HEK293 (cell line): Measurements from ENCODE around the gene ZNF737.
"Not testable (repeated sequence)": the region's sequence is repeated elsewhere in the genome, so short reads cannot be mapped to it uniquely, and the experiment has no call there.

Experiments
- CTCF ChIA-PET: fragments of 350-600 bp; formaldehyde crosslinking; extraction: SDS; loops from one replicate; lab custom pipeline; 2021; ENCODE audit warnings: antibody characterized with exemption; lab: Yijun Ruan, JAX
- POLR2A ChIA-PET: fragments of 300-600 bp; formaldehyde crosslinking; extraction: SDS; loops from one replicate; lab custom pipeline; 2020; ENCODE audit warnings: antibody characterized with exemption, inconsistent platforms; lab: Yijun Ruan, JAX
- H3K27ac ChIP-seq: fragments of 200-500 bp; sonication (Bioruptor generic); 2 replicates; pipeline ENCODE4 v1.5.1; 2014; ENCODE audit warnings: low read depth, low read length, control low read depth, inconsistent platforms; ENCODE audit errors: extremely low read depth
- H3K36me3 ChIP-seq, 2 experiments: fragments of 200-500 bp in 1 of 2; sonication (Bioruptor generic) in 1 of 2; 1 replicate in 1 of 2; 2 replicates in 1 of 2; pipeline ENCODE4 v1.5.1; 2014 to 2017; ENCODE audit warnings: inconsistent platforms in 2 of 2, low read length in 2 of 2; ENCODE audit not compliant: control insufficient read depth in 2 of 2, insufficient read depth in 1 of 2
- H3K4me1 ChIP-seq: fragments of 200-500 bp; sonication (Bioruptor generic); 2 replicates; pipeline ENCODE4 v1.5.1; 2014; ENCODE audit warnings: mild to moderate bottlenecking, low read length, inconsistent platforms; ENCODE audit not compliant: control insufficient read depth, insufficient read depth
- H3K4me3 ChIP-seq: 2 replicates; pipeline ENCODE4 v1.5.1; 2011; ENCODE audit warnings: low read depth, mild to moderate bottlenecking, control low read depth, low read length, moderate library complexity
- H3K9me3 ChIP-seq: fragments of 200-500 bp; sonication (Bioruptor generic); 2 replicates; pipeline ENCODE4 v1.5.1; 2014; ENCODE audit warnings: low read depth, low read length, inconsistent platforms; ENCODE audit not compliant: control insufficient read depth, insufficient read depth
- SETDB1 ChIP-seq: IDR thresholded peaks from one replicate; pipeline ENCODE4 v1.6.1; 2017; ENCODE audit warnings: mild to moderate bottlenecking, low read length, moderate library complexity, mixed read lengths; ENCODE audit not compliant: insufficient read length
- TRIM28 ChIP-seq: IDR thresholded peaks from 2 replicates; pipeline ENCODE4 v1.6.1; 2011; ENCODE audit warnings: low read length, control low read depth, borderline replicate concordance
- ZBTB17 ChIP-seq: fragments of 450-650 bp; formaldehyde crosslinking; IDR thresholded peaks from 2 replicates; pipeline ENCODE4 v1.5.1; 2016; ENCODE audit warnings: missing biosample characterization, missing genetic modification characterization
- ZBTB21 ChIP-seq: fragments of 450-650 bp; formaldehyde crosslinking; IDR thresholded peaks from 2 replicates; pipeline ENCODE4 v1.5.1; 2017; ENCODE audit warnings: missing biosample characterization, missing genetic modification characterization
- ZNF223 ChIP-seq: fragments of 450-650 bp; formaldehyde crosslinking; IDR thresholded peaks from 2 replicates; pipeline ENCODE4 v1.5.1; 2016; ENCODE audit warnings: missing biosample characterization, missing genetic modification characterization
- ZNF274 ChIP-seq, 2 experiments: fragments of 200-500 bp in 1 of 2; fragments of 450-650 bp in 1 of 2; sonication (Bioruptor generic) in 1 of 2; formaldehyde crosslinking in 1 of 2; IDR thresholded peaks; 2 replicates each; pipeline versions ENCODE4 v1.5.1 to v1.6.1; 2014 to 2016; ENCODE audit warnings: borderline replicate concordance in 1 of 2, inconsistent platforms in 1 of 2, low read length in 1 of 2, missing biosample characterization in 1 of 2, missing genetic modification characterization in 1 of 2
- ZNF324 ChIP-seq: fragments of 450-650 bp; formaldehyde crosslinking; IDR thresholded peaks from 2 replicates; pipeline ENCODE4 v1.5.1; 2016; ENCODE audit warnings: missing biosample characterization, missing genetic modification characterization
- ZNF658 ChIP-seq: fragments of 450-650 bp; formaldehyde crosslinking; IDR thresholded peaks from 2 replicates; pipeline ENCODE4; 2016; ENCODE audit warnings: missing biosample characterization, missing genetic modification characterization
- ZNF707 ChIP-seq: fragments of 450-650 bp; formaldehyde crosslinking; IDR thresholded peaks from 2 replicates; pipeline ENCODE4 v1.5.1; 2016; ENCODE audit warnings: missing biosample characterization, missing genetic modification characterization
- ZNF792 ChIP-seq: fragments of 450-650 bp; formaldehyde crosslinking; IDR thresholded peaks from 2 replicates; pipeline ENCODE4 v1.5.1; 2016; ENCODE audit warnings: missing biosample characterization, missing genetic modification characterization
- TF ChIP-seq, protein P1 (sequence below): fragments of 450-650 bp; IDR thresholded peaks from 2 replicates; pipeline ENCODE4 v1.5.1; 2018; ENCODE audit warnings: missing biosample characterization, missing genetic modification characterization
- TF ChIP-seq, protein P2 (sequence below): fragments of 450-650 bp; formaldehyde crosslinking; IDR thresholded peaks from 2 replicates; pipeline ENCODE4 v1.5.1; 2016; ENCODE audit warnings: missing biosample characterization, missing genetic modification characterization

Gene ZNF737

DNA sequence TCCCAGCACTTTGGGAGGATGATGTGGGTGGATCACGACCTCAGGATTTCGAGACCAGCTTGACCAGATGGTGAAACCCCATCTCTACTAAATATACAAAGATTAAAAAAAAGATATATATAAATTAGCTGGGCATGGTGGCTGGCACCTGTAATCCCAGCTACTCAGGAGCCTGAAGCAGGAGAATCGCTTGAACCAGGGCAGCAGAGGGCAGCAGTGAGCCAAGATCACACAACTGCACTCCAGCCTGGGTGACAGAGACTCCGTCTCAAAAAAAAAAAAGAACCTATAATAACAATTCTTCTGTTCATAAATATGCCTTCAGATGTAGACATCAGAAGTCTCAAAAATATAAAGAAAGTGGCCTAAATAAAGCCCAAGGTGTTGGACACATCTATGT, 7.6 kb downstream of the ZNF737 start (continued):
- TF ChIP-seq, protein P1, sequence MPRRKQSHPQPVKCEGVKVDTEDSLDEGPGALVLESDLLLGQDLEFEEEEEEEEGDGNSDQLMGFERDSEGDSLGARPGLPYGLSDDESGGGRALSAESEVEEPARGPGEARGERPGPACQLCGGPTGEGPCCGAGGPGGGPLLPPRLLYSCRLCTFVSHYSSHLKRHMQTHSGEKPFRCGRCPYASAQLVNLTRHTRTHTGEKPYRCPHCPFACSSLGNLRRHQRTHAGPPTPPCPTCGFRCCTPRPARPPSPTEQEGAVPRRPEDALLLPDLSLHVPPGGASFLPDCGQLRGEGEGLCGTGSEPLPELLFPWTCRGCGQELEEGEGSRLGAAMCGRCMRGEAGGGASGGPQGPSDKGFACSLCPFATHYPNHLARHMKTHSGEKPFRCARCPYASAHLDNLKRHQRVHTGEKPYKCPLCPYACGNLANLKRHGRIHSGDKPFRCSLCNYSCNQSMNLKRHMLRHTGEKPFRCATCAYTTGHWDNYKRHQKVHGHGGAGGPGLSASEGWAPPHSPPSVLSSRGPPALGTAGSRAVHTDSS (tag by site-specific recombination), result no peak
- TF ChIP-seq ZNF658 (tag by site-specific recombination), result no peak

DNA sequence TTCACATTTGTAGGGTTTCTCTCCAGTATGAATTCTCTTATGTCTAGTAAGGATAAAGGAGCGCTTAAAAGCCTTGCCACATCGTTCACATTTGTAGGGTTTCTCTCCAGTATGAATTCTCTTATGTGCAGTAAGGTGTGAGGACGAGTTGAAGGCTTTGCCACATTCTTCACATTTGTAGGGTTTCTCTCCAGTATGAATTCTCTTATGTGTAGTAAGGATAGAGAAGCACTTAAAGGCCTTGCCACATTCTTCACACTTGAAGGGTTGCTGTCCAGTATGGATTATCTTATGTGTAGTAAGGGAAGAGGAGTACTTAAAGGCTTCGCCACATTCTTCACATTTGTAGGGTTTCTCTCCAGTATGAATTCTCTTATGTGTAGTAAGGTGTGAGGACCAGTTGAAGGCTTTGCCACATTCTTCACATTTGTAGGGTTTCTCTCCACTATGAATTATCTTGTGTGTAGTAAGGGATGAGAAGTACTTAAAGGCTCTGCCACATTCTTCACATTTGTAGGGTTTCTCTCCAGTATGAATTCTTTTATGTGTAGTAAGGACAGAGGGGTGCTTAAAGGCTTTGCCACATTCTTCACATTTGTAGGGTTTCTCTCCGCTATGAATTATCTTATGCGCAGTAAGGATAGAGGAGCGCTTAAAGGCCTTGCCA, 20.8 kb downstream of the ZNF737 start:
- POLR2A ChIA-PET; H3K27ac ChIP-seq; H3K4me3 ChIP-seq; H3K4me1 ChIP-seq; H3K36me3 ChIP-seq; CTCF ChIA-PET; H3K9me3 ChIP-seq; TF ChIP-seq ZNF274 (tag by site-specific recombination; IDR thresholded peaks at IDR 0.05; ENCODE audit: borderline replicate concordance): not testable (repeated sequence)
- TF ChIP-seq ZNF274 (IDR thresholded peaks at IDR 0.05; ENCODE audit: low read length) (peak; percentile 30; the same call in 1 of the 2 replicates), TRIM28 (peak; percentile 92), SETDB1 (peak; percentile 94)

DNA sequence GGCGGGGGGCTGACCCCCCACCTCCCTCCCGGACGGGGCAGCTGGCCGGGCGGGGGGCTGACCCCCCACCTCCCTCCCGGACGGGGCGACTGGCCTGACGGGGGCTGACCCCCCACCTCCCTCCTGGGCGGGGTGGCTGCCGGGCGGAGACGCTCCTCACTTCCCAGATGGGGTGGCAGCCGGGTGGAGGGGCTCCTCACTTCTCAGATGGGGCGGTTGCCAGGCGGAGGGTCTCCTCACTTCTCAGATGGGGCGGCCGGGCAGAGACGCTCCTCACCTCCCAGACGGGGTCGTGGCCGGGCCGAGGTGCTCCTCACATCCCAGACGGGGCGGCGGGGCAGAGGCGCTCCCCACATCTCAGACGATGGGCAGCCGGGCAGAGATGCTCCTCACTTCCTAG, 35.3 kb downstream of the ZNF737 start:
- H3K27ac ChIP-seq, H3K4me1 ChIP-seq, POLR2A ChIA-PET, H3K4me3 ChIP-seq, H3K9me3 ChIP-seq, H3K36me3 ChIP-seq, CTCF ChIA-PET: not testable (repeated sequence)

DNA sequence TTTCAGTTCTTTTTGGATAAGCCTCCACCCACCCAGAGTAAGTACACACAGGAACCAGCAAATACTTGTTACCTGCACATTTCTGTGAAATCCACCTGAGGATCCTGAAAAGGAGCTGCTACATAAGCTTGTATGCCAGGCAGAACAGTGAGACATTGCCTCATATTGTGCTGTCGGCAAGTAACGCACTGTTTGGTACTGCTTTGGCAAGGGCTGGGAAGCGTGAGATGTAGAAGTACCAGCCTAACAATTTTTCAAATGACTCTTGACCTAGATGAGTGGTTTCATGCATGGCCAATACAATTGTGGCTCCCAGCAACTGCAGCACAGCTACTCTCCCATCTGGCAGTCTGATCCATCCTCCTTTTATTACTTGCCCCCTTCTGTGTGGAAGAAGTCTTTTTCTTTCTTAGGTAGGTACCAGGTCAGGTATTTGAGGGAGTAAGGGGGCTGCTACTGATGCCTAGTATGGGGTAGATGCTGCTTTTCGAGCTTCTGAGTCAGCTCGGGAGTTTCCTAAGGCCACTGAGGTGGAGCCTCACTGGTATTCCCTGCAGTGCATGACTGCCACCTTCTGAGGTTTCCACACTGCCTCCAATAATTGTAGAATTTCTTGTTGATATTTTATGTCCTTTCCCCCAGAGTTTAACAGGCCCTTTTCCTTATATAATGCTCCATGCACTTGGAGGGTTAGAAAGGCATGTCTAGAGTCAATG, 52.2 kb downstream of the ZNF737 start:
- no peak overlapping the region for H3K4me3 ChIP-seq
- no peaks in the 10 kb centered on the region for H3K9me3 ChIP-seq
- no peaks in the 10 kb centered on the region for H3K4me1 ChIP-seq
- ChIA-PET CTCF (interaction anchor here (0.6 kb wide), 1 partner anchor 854 kb away, joined by 3 read pairs; no protein-coding TSS in a partner anchor), POLR2A (no interaction called here)
- TF ChIP-seq ZNF707 (tag by site-specific recombination) (no peak), ZBTB21 (tag by site-specific recombination) (no peak), ZNF324 (tag by site-specific recombination) (no peak), ZNF792 (no peak), ZBTB17 (tag by site-specific recombination) (no peak), ZNF223 (no peak)
- TF ChIP-seq, protein P2, sequence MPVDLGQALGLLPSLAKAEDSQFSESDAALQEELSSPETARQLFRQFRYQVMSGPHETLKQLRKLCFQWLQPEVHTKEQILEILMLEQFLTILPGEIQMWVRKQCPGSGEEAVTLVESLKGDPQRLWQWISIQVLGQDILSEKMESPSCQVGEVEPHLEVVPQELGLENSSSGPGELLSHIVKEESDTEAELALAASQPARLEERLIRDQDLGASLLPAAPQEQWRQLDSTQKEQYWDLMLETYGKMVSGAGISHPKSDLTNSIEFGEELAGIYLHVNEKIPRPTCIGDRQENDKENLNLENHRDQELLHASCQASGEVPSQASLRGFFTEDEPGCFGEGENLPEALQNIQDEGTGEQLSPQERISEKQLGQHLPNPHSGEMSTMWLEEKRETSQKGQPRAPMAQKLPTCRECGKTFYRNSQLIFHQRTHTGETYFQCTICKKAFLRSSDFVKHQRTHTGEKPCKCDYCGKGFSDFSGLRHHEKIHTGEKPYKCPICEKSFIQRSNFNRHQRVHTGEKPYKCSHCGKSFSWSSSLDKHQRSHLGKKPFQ, result no peak
- TF ChIP-seq, protein P1 (tag by site-specific recombination), result no peak
- H3K27ac ChIP-seq, result no peak overlapping the region
- no peaks in the 10 kb centered on the region for H3K36me3 ChIP-seq
